D721Med (cell line): ENCODE data around the gene SHC1.
A peak's percentile ranks its signal among the peaks of the same experiment; 100 is the strongest.
"Not testable (repeated sequence)": the region's sequence is repeated elsewhere in the genome, so short reads cannot be mapped to it uniquely, and the experiment has no call there.

ENCODE experiments used
- DNase-seq: peaks from one replicate; pipeline ENCODE4 v3.0.0; 2011; ENCODE audit warnings: low spot score; ENCODE audit not compliant: insufficient read length
- FAIRE-seq: peaks from 2 replicates; lab custom pipeline; 2011; peaks lifted over from hg19 to GRCh38; lab: Jason Lieb, UNC
- TF ChIP-seq, protein P1 (sequence below): IDR thresholded peaks from 2 replicates; pipeline ENCODE4 v1.5.1; 2012; ENCODE audit warnings: mild to moderate bottlenecking, control low read depth; ENCODE audit not compliant: insufficient read depth; ENCODE audit errors: missing control alignments

SHC1 gene

GRCh38 chr1:154992721-154993571 is 22.4 kb upstream of the SHC1 start:
- TF ChIP-seq, protein P1, sequence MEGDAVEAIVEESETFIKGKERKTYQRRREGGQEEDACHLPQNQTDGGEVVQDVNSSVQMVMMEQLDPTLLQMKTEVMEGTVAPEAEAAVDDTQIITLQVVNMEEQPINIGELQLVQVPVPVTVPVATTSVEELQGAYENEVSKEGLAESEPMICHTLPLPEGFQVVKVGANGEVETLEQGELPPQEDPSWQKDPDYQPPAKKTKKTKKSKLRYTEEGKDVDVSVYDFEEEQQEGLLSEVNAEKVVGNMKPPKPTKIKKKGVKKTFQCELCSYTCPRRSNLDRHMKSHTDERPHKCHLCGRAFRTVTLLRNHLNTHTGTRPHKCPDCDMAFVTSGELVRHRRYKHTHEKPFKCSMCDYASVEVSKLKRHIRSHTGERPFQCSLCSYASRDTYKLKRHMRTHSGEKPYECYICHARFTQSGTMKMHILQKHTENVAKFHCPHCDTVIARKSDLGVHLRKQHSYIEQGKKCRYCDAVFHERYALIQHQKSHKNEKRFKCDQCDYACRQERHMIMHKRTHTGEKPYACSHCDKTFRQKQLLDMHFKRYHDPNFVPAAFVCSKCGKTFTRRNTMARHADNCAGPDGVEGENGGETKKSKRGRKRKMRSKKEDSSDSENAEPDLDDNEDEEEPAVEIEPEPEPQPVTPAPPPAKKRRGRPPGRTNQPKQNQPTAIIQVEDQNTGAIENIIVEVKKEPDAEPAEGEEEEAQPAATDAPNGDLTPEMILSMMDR: peak; percentile 34
- FAIRE-seq (no peak), DNase-seq (no peak)

- TF ChIP-seq, protein P1: no peak
- no peak for DNase-seq
- no peak for FAIRE-seq
Measured at GRCh38 chr1:154990276-154990675, 19.7 kb upstream of the SHC1 start.

DNA sequence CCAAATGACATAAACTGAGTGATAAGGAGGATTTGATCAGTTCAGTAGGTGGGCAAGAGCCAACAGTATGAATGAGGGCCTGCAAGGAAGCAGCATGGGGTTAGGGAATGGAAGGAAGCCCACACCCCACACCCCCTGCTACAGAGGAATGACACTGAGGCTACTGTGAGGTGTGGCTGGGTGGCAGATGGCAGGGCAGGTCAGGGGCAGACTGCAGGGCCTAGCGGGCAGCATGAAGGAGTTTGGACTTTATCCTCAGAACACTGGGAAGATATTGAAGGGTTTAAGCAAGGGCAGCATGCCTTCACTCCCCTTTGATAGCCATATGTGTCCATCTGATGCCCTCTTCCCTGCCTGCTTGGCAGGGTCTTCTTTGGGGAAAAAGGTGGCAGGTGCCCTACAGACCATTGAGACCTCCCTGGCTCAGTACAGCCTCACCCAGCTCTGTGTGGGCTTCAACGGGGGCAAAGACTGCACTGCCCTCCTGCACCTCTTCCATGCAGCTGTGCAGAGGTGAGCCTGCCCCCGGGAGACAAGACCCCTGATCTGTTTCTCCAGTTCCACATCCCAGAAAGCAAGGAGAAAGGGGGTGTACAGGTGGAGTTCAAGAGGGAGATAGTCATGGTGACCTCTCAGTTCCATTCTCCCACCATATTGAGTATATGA is 18.8 kb upstream of the SHC1 start:
- TF ChIP-seq, protein P1: no peak
- no peak for DNase-seq
- FAIRE-seq: no peak

DNA sequence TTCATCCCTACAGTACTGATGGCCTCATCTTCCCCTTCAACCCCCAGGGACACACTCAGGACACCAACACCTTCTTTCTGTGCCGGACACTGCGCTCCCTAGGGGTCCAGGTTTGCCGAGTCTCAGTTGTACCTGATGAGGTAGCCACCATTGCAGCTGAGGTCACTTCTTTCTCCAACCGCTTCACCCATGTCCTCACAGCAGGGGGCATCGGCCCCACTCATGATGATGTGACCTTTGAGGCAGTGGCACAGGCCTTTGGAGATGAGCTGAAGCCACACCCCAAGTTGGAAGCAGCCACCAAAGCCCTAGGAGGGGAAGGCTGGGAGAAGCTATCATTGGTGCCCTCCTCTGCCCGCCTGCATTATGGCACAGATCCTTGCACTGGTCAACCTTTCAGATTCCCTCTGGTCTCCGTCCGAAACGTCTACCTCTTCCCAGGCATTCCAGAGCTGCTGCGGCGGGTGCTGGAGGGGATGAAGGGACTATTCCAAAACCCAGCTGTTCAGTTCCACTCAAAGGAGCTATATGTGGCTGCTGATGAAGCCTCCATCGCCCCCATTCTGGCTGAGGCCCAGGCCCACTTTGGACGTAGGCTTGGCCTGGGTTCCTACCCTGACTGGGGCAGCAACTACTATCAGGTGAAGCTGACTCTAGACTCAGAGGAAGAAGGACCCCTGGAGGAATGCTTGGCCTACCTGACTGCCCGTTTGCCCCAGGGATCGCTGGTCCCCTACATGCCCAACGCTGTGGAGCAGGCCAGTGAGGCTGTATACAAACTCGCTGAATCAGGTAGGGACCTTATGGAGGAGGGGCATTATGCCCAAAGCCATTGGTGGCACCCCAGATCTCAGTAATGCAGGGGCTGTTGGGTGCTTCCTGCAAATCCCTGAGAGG is 17.8 kb upstream of the SHC1 start:
- TF ChIP-seq, protein P1: peak; percentile 10
- DNase-seq: no peak
- no peak for FAIRE-seq

DNA sequence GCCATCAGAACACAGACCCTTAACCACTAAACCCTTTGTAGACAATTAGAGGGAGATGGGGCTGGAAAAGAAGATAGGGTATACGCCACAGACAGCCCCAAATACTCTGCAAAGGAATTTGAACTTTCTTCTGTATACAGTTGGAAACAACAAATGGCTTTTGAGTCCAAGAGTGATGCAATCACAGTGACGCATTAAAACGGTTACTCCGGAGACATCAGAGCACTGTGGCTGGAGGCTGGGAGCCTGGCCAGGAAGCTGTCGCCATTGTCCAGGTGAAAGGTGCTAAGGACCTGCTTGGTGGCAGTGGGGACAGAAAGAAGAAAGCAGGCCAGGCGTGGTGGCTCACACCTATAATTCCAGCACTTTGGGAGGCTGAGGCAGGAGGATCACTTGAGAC is 16.8 kb upstream of the SHC1 start:
- FAIRE-seq (no peak), DNase-seq (no peak)
- TF ChIP-seq, protein P1: no peak

DNA sequence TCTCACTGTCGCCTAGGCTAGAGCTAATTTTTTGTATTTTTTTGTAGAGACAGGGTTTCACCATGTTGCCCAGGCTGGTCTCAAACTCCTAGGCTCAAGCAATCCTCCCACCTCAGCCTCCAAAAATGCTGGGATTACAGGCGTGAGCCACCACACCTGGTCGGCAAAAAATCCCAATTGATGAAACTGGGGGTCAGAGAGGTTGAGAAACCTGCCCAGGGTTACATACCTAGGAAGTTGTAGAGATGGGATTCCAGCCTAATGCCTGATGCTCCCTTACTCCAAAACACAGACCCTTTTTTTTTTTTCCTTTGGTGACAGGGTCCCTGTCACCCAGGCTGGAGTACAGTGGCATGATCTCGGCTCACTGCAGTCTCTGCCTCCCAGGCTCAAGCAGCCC is 16.2 kb upstream of the SHC1 start:
- not testable (repeated sequence) for DNase-seq, FAIRE-seq

DNA sequence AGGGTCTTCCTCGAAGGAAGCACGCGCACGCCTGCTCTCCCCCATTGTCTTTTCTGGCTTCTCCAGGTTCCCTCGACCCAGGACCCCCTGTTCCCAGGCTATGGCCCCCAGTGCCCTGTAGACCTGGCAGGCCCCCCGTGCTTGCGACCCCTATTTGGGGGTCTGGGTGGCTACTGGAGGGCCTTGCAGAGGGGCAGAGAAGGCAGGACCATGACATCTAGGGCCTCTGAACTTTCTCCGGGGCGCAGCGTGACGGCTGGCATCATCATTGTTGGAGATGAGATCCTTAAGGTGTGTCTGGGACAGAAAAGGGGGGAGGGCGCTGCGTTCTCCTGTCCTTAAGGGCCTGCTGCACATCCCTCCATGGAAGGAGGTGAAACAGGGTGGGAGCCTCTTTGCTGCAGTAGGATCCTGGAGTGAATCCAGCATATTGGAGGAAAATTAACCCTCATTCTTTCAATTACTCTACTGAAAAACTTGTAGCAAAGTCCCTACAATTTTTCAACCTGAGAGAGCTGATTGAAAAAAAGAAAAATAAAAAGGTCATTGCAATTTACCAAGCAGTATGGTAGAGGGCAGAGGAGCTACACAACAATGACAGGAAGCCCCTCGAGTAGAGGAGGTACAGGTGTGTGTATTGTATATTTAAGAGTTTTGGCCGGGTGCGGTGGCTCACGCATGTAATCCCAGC is 13.4 kb upstream of the SHC1 start:
- DNase-seq (no peak), FAIRE-seq (no peak)
- TF ChIP-seq, protein P1: no peak
